NCI-H128 (cell line): ENCODE measurements around the gene FLVCR1.
"Not testable (repeated sequence)": the region's sequence is repeated elsewhere in the genome, so short reads cannot be mapped to it uniquely, and the experiment has no call there.

Experiments
- DNase-seq: peaks from one replicate; lab custom pipeline; 2025; ENCODE audit not compliant: unreplicated experiment; lab: John Stamatoyannopoulos, UW

The FLVCR1 gene

GRCh38 chr1:212860713-212861581, 2.9 kb downstream of the FLVCR1 start:
- DNase-seq = no peak

GRCh38 chr1:212862111-212862690, 4.1 kb downstream of the FLVCR1 start:
- no peak for DNase-seq

- not testable (repeated sequence) for DNase-seq
Observed at GRCh38 chr1:212863345-212863744, 5.3 kb downstream of the FLVCR1 start.

- DNase-seq = no peak
Observed at GRCh38 chr1:212864201-212864600, 6.1 kb downstream of the FLVCR1 start.

GRCh38 chr1:212867192-212867591, 9.1 kb downstream of the FLVCR1 start:
- DNase-seq = no peak

- DNase-seq = no peak
Observed at GRCh38 chr1:212871976-212872375, 13.9 kb downstream of the FLVCR1 start.

- no peak for DNase-seq
Observed at GRCh38 chr1:212873518-212873917, 15.4 kb downstream of the FLVCR1 start.

- DNase-seq = no peak
Observed at GRCh38 chr1:212878418-212878817, 20.3 kb downstream of the FLVCR1 start.

- DNase-seq = no peak
Observed at GRCh38 chr1:212879947-212880690, 22.0 kb downstream of the FLVCR1 start.

GRCh38 chr1:212884592-212884991, 26.5 kb downstream of the FLVCR1 start:
- DNase-seq = no peak

GRCh38 chr1:212892108-212892507, 34.0 kb downstream of the FLVCR1 start:
- DNase-seq = no peak

- DNase-seq = no peak
Observed at GRCh38 chr1:212899845-212900244, 41.8 kb downstream of the FLVCR1 start.

GRCh38 chr1:212901290-212901689, 43.2 kb downstream of the FLVCR1 start:
- no peak for DNase-seq

- DNase-seq = no peak
Observed at GRCh38 chr1:212902054-212902453, 44.0 kb downstream of the FLVCR1 start.

- no peak for DNase-seq
Observed at GRCh38 chr1:212903664-212904063, 45.6 kb downstream of the FLVCR1 start.

- not testable (repeated sequence) for DNase-seq
Observed at GRCh38 chr1:212908071-212908470, 50.0 kb downstream of the FLVCR1 start.

GRCh38 chr1:212908971-212909370, 50.9 kb downstream of the FLVCR1 start:
- no peak for DNase-seq

- DNase-seq = no peak
Observed at GRCh38 chr1:212909652-212910063, 51.6 kb downstream of the FLVCR1 start.

GRCh38 chr1:212910213-212910612, 52.1 kb downstream of the FLVCR1 start:
- not testable (repeated sequence) for DNase-seq

GRCh38 chr1:212913638-212914037, 55.6 kb downstream of the FLVCR1 start:
- not testable (repeated sequence) for DNase-seq

GRCh38 chr1:212914110-212914509, 56.0 kb downstream of the FLVCR1 start:
- DNase-seq = not testable (repeated sequence)

GRCh38 chr1:212914789-212915188, 56.7 kb downstream of the FLVCR1 start:
- no peak for DNase-seq
